Measurements from ENCODE around the gene MAN1B1.
"Not testable (repeated sequence)": the region's sequence is repeated elsewhere in the genome, so short reads cannot be mapped to it uniquely, and the experiment has no call there.

The MAN1B1 gene

DNA sequence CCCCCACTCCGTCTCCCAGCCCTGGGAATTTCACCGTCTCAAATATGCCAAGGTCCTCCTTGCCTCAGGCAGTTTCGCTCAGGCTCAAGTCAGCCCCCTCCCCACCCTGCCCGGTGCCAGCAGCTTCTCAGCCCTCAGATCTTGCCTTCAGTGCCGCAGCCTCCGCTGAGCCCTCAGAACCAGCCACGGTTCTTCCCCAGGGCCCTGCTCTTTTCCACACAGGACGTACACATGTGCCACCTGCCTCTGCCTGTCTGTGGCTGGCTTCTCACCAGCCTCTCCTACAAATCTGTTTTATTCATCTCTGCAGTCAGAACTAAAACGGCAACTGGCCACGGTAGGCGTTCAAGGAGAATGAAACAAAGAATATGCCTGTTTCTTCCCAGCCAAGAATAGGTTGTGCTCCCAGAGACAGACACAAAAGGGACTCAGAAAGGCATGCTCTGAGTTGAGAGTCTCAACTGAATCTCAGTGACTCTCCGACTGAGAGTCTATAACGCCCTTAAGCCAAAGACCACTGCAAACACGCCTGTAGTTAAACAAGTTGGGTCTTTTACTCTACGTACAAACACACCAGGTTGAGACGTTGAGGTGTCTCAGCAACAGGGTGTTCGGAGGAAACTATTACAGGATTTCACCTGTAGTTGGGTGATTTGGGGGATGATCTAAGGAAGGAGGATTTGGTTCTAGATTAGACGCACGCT is 41.5 kb downstream of the MAN1B1 start:
- TF ChIP-seq, protein P1, sequence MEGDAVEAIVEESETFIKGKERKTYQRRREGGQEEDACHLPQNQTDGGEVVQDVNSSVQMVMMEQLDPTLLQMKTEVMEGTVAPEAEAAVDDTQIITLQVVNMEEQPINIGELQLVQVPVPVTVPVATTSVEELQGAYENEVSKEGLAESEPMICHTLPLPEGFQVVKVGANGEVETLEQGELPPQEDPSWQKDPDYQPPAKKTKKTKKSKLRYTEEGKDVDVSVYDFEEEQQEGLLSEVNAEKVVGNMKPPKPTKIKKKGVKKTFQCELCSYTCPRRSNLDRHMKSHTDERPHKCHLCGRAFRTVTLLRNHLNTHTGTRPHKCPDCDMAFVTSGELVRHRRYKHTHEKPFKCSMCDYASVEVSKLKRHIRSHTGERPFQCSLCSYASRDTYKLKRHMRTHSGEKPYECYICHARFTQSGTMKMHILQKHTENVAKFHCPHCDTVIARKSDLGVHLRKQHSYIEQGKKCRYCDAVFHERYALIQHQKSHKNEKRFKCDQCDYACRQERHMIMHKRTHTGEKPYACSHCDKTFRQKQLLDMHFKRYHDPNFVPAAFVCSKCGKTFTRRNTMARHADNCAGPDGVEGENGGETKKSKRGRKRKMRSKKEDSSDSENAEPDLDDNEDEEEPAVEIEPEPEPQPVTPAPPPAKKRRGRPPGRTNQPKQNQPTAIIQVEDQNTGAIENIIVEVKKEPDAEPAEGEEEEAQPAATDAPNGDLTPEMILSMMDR (IDR thresholded peaks at IDR 0.05; ENCODE audit: control insufficient read depth, extremely low read depth, insufficient read depth): no peak
- H3K4me3 ChIP-seq (ENCODE audit: low read depth, low read length): peak overlapping the region; percentile 82
- DNase-seq (ENCODE audit: low read depth): no peak

DNA sequence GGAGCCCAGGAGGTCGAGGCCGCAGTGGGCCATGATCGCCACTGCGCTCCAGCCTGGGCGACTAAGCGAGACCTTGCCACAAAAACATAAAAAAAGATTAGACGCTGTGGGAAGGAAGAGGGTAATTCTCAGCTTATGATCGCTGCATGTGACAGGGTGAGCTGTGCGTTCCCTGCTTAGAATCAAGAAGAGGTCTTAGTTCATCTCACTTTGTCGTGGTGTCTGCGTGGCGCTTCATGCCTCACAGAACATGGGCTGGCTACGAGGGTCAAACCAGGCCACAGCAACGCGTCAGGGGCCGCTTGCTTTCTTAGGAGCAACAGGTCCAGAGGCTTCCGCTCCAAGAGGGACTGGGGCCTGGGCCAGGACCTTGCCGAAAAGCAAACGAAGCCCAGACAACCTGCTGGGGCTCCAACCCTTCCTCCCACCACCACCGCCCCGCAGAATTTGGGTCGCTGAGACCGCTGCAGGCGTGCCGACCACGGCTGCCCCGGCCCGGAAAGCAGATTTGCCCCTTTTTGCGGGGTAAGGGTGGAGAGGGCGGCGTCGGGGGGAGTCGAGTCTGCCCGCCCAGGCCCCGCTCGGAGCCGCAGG is 42.2 kb downstream of the MAN1B1 start:
- TF ChIP-seq, protein P1 (IDR thresholded peaks at IDR 0.05; ENCODE audit: control insufficient read depth, extremely low read depth, insufficient read depth): no peak
- DNase-seq (ENCODE audit: low read depth): no peak
- peak overlapping the region; percentile 82 for H3K4me3 ChIP-seq (ENCODE audit: low read depth, low read length)

DNA sequence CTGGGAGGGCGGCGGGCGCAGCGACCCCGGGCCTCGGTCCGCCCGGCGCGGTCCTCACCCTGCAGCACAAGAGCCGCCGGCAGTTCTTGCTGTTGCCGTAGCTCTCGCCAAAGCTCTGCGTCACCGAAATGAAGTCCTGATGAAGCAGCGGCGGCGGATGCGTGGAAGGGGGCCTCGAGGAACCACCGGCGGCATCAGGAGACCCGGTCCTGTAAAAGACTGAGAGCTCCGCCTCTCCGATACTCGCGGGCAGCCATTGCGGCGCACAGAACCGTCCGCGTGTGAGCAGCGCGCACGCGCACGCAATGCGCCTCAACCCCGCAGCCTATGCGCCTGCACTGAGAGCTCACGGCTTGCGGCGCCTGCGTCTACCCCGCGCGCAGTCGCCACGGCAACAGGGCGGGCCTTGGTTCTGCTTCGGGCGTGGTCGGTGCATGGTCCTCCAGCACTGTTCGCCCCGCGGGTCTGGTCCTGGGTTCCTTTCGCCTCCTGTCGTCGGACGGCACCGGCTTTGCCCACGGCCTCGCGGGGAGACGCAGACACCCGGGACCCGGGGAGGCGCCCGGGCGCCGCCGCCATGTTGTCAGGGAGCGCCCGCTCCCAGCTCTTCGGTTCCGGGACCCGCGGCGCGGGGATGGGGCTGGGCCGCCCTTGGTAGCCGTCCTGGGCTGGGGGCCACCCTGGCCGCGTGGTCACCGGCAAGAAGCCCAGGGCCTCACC is 42.8 kb downstream of the MAN1B1 start:
- peak overlapping the region; percentile 82 for H3K4me3 ChIP-seq (ENCODE audit: low read depth, low read length)
- DNase-seq (ENCODE audit: low read depth): peak; percentile 78
- TF ChIP-seq, protein P1 (IDR thresholded peaks at IDR 0.05; ENCODE audit: control insufficient read depth, extremely low read depth, insufficient read depth): no peak

DNA sequence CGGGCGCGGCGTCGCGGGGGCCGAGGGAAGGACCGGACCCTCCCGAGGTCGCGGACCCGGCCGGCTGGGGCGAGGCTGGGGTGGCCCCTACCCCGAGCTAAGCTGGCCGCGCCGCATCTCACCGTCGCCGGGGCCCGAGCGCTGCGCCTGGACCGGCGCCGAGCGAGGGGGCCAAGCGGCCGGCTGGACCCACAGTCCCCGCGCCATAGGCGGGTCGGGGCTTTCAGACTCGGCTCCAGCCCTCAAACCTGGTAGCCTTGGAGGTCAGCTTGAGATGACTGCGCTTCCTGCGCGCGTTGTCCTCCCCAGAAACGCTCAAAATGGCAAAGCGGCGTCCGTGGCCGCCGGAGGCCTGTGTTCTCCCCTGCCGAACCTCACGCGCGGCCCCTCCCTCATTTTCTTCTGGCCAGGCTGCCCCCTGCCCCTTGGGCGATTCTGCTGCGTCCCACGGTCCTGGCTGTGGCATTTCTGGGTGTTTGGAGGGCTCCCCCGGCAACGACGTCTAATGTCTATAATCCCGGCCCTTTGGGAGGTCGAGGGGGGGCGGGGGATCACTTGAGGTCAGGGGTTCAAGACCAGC is 43.5 kb downstream of the MAN1B1 start:
- H3K4me3 ChIP-seq (ENCODE audit: low read depth, low read length): peak overlapping the region; percentile 82
- DNase-seq (ENCODE audit: low read depth): no peak
- TF ChIP-seq, protein P1 (IDR thresholded peaks at IDR 0.05; ENCODE audit: control insufficient read depth, extremely low read depth, insufficient read depth): no peak

DNA sequence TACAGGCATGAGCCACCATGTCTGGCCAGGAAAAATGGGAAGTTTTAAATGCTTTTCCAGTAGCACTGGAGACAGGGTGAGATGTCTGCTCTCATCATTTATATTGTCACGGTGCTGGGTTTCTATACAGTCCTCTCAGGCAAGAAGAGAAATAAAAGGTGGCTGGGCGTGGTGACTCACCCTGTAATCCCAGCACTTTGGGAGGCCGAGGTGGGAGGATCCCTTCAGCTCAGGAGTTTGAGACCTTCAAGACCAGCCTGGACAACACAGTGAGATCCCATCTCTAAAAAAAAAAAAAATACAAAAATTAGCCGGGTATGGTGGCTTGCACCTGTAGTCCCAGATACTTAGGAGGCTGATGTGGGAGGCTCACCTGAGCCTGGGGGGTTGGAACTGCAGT is 47.4 kb downstream of the MAN1B1 start:
- TF ChIP-seq, protein P1 (IDR thresholded peaks at IDR 0.05; ENCODE audit: control insufficient read depth, extremely low read depth, insufficient read depth): no peak
- DNase-seq (ENCODE audit: low read depth): no peak
- no peak overlapping the region for H3K4me3 ChIP-seq (ENCODE audit: low read depth, low read length)

DNA sequence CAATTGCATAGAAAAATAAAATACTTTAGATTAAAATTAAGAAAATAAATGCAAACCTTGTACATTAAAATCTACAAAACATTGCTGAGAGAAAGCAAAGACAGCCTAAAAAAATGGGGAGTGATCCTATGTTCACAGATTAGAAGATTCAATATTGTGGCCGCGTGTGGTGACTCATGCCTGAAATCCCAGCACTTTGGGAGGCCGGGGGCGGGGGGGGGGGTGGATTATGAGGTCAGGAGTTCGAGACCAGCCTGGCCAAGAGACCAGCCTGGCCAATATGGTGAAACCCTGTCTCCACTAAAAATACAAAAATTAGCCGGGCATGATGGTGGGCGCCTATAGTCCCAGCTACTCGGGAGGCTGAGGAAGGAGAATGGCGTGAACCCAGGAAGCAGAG is 48.4 kb downstream of the MAN1B1 start:
- not testable (repeated sequence) for H3K4me3 ChIP-seq (ENCODE audit: low read depth, low read length); DNase-seq (ENCODE audit: low read depth)

DNA sequence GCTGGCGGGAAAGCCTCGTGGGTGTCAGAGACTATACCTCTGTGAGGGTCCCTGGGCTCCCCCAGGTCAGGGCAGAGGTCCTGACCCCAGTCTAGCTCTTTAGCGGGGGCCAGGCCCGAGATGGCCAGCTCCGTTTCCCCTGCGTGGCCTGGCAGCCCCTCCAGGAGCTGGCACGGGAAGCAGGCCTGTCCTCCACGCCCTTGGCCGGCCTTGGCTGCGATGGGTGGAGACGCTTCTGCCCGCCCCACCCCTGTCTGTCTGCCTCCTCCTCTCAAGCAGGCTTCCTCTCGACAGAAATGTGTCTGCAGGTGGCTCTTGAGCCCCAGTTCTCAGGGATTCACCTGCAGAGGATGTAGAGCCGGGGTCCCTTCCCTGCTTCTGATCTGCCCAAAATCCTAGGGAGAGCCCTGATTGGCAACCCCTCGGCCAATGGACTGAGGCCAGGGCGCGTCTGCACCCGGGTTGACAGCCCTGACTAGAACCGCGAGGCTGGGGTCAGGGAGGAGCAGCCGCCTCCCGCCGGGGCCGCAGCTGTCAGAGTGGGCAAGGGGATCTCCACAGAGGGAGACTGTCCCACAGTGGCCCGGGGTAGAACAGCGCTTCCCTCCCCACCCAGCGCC is 49.6 kb downstream of the MAN1B1 start:
- DNase-seq (ENCODE audit: low read depth): no peak
- TF ChIP-seq, protein P1 (IDR thresholded peaks at IDR 0.05; ENCODE audit: control insufficient read depth, extremely low read depth, insufficient read depth): no peak
- H3K4me3 ChIP-seq (ENCODE audit: low read depth, low read length): no peak overlapping the region
